ENCODE data around the gene OSBPL10. TPM values are rescaled to one million over a fixed set of nuclear protein-coding genes. Genes with fewer than 3 reads are reported as not detected.
"Not testable (repeated sequence)": the region's sequence is repeated elsewhere in the genome, so short reads cannot be mapped to it uniquely, and the experiment has no call there.

OSBPL10 gene
- total RNA-seq, 1 donor from 2014 or later = 5.3 TPM

- ATAC-seq; DNase-seq; intact Hi-C loops (cut with micrococcal nuclease): not testable (repeated sequence)
Measured at GRCh38 chr3:31995026-31995425, 14.0 kb upstream of the OSBPL10 start.

- ATAC-seq = no peak
- no peak for DNase-seq
- intact Hi-C loops (cut with micrococcal nuclease) = no loop called here
Measured at GRCh38 chr3:31993843-31994242, 12.8 kb upstream of the OSBPL10 start.

DNA sequence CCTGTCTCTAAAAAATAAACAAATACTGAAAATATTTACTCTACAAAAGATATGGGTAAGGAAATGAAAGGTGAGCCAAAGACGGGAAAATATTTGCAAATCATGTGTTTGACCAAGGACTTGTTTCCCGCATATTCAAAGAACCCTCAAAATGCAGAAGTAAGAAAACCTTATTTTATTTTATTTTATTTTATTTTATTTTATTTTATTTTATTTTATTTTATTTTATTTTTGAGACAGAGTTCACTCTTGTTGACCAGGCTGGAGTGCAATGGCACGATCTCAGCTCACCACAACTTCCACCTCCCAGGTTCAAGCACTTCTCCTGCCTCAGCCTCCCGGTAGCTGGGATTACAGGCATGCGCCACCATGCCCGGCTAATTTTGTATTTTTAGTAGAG, 11.9 kb upstream of the OSBPL10 start:
- intact Hi-C loops (cut with micrococcal nuclease); DNase-seq; ATAC-seq: not testable (repeated sequence)

DNA sequence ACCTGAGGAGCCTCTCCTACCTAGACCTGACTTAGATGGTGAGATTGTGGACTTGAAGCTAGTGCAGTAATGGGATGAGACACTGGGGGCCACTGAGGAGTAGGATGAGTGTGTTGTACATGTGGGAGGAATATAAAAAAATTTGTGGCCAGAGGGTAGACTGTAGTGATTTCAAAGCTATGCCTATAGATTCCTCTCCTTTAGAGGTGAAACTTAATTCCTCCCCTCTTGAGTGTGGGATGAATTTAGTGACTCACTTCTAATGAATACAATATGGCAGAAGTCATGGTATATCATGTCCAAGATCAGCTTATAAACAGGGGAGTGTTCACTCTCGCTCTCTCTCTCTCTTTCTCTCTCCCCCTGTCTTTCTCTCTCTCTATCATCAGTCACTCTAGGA, 7.2 kb upstream of the OSBPL10 start:
- no peak for ATAC-seq
- DNase-seq = no peak
- intact Hi-C loops (cut with micrococcal nuclease) = no loop called here

DNA sequence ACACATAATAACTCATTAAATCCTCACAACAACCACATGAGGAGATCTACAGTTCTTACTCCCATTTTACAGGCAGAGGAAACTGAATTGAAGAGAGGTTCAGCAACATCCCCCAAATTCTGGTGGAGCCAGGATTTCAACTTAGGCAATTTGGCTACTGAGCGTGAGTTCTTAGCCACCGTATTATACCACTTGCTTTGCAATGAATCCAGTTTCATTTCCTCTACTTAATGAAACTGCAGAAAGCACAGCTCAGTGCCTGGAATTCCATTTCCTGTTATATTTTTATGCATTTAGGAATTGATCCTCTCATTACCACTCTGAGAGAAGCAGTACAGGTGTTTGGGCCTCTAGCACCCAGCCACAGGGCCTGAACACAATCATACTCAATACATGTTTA, 4.8 kb upstream of the OSBPL10 start:
- intact Hi-C loops (cut with micrococcal nuclease) = no loop called here

DNA sequence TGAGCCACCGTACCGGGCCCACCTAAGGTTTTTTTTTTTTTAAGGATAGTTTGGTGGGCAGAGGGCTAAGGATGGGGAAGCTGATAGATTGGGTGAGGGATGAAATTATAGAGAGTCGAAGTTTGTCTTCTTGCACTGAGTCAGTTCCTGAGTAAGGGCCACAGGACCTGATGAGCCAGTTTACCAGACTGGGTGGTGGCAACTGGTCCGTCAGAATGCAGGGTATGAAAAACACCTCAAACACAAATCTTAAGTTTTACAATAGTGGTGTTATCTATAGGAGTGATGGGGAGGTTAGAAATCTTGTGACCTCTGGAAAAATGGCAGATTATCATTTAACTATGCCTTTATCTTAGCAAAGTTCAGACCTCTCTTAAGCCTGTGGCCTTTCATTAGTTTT, 3.3 kb upstream of the OSBPL10 start:
- ATAC-seq (no peak), DNase-seq (no peak)
- intact Hi-C loops (cut with micrococcal nuclease) = no loop called here

More for the DNA sequence above, 4.8 kb upstream of the OSBPL10 start:
- DNase-seq = no peak
- ATAC-seq = no peak

DNA sequence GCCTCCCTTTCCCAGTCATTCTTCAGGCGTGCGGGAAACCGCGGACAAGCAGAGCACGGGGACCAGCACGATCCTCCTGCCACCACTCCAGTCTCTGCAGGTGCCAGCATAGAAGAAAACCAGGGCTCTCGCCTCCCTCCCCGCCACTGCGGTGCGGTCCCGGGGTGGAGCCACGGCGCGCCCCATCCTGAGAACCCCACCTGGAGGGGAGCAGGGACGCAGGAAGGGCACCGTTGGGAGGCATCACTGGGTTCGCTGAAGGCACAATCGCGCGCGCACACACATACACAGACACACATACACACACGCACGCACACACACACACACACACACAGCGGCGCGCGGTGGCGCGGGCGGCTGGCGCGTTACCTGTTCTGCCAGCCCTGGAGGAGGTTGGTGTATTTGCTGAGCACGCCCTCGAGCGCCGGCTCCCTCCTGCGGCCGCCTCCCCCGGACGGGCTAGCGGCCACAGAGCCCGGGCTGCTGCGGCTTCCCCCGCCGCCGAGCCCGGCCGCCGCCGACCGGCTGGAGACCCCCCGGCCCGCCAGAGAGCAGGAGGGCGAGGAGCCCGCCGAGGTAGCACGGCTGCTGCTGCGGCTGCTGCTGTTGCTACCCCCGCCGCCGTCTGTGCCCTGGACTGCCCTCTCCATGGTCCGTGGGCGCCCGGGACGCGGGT, 394 bp downstream of the OSBPL10 start:
- intact Hi-C loops (cut with micrococcal nuclease) = no loop called here
- ATAC-seq = peak; percentile 61

DNA sequence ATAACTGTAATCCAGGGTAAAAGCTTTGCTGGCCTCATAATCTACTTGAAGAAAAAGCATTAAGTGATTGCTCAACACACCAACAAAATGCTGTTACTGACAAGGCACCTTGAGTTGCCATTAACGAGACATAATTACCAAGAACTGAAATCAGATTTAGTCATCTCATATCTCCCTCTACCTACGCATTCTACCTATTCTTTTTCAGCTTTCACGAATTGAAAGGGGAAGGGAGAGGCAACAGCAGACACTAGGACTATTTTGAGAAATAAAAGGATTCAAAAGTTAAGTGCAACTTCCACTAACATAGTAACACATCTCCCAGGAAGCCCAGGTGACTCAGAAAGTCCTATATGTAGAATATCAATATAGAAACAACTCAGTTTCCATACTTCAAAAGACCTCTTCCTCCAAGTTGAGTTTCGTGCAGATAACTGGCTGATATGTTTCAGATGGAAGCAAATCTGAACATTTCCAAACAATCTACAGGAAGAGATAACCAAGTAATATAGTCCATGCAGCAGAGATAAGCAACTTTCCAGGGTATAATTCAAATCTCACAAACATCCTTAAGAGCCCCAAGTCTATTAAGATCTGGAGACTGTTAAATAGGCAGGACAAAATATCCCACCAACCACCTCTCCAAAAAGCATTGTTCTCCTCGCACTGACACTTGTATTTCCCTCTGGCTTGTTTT, 1.9 kb downstream of the OSBPL10 start:
- intact Hi-C loops (cut with micrococcal nuclease) = no loop called here
- no peak for ATAC-seq
- no peak for DNase-seq

More for the DNA sequence above, 394 bp downstream of the OSBPL10 start:
- peak; percentile 66 for DNase-seq

GRCh38 chr3:31978553-31978952, 2.5 kb downstream of the OSBPL10 start:
- DNase-seq (no peak), ATAC-seq (no peak)
- intact Hi-C loops (cut with micrococcal nuclease) = no loop called here

- intact Hi-C loops (cut with micrococcal nuclease) = no loop called here
- no peak for ATAC-seq
- no peak for DNase-seq
Measured at GRCh38 chr3:31977736-31978135, 3.3 kb downstream of the OSBPL10 start.

DNA sequence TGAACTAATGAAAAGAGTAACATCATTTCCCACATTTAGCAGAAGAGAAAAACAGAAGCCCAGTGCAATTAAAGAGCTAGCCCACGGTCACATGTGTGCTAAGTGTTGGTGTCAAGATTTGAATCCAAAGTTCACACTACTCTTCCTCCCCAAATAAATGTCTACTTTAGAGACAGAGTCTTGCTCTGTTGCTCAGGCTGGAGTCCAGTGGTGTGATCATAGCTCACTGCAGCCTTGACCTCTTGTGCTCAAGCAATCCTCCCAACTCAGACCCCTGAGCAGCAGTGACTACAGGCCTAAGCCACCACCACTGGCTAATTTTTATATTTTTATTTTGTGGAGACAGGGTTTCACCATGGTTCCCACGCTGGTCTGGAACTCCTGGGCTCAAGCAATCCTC, 4.8 kb downstream of the OSBPL10 start:
- DNase-seq (no peak), ATAC-seq (no peak)
- intact Hi-C loops (cut with micrococcal nuclease) = no loop called here

DNA sequence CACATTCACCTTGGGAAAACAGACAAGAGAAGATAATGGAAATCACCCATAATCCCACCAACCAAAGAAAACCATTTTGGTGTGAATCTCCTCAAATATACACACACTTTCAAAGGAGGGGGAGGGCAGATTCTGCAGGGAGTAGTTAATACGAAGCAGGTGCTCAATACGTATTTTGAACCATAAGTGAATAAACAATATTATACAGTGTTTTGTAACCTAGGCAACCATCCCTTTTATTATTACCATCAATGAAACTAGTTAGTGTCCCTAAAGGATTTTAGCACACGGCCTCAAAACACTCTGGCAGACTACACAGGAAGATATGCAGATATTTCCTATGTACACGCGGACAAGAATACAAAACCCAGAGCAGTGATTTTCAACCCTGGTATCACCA, 6.1 kb downstream of the OSBPL10 start:
- intact Hi-C loops (cut with micrococcal nuclease) = no loop called here
- no peak for DNase-seq
- ATAC-seq = no peak

DNA sequence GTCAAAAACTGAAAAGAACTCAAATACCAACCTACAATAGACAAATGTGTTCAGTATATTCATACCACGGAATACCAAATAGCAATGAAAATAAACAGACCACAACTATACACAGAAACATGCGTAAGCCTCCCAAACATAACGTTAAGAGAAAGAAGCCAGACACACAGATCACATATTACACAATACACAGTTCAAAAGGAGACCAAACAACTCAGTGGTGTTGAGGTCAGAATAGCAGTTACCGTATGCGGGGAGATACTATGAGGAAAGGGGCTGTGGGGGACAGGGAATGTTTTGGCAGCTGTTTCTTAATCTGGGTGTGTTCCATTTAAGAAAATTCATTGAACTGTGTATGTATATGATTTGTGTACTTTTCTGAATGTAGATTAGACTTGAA, 6.6 kb downstream of the OSBPL10 start:
- intact Hi-C loops (cut with micrococcal nuclease) = no loop called here
- ATAC-seq (no peak), DNase-seq (no peak)

DNA sequence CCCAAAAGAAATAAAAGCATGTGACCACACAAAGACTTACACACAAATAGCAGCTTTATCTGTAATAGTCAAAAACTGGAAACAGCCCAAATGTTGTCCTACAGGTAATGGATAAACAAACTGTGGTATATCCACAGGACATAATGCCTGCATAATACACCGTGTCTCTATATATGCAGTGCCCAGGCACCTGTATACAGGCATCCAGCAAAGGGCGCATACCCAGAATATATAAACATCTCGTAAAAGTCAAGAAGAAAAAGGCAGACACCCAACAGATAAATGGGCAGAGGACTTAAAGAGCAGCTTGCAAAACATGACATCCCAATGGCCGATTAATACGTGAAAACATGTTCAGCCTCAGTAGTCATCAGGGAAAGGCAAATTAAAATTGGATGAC, 7.2 kb downstream of the OSBPL10 start:
- DNase-seq (no peak), ATAC-seq (no peak)
- intact Hi-C loops (cut with micrococcal nuclease) = no loop called here

DNA sequence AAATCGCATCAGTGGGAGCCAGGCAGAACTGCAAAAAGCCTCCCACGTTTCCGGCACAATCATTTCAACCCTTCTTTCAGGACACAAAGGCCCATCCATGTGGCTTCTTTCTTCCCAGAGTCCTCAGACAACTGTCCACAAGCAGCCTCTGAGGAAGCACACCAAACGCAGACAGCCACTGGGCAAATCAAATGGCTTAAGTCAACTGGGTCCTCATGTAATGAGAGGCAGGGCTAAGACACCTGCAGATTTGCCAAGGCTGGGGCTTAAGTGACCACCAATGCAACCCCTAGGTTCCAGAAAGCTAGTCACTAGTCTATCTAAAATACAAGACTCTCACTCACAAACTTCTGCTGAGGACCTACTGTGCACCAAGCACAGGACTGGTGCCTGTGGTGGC, 8.0 kb downstream of the OSBPL10 start:
- DNase-seq (no peak), ATAC-seq (no peak)
- intact Hi-C loops (cut with micrococcal nuclease) = no loop called here

- intact Hi-C loops (cut with micrococcal nuclease) = no loop called here
- ATAC-seq (no peak), DNase-seq (no peak)
Measured at GRCh38 chr3:31971607-31972006, 9.5 kb downstream of the OSBPL10 start.

DNA sequence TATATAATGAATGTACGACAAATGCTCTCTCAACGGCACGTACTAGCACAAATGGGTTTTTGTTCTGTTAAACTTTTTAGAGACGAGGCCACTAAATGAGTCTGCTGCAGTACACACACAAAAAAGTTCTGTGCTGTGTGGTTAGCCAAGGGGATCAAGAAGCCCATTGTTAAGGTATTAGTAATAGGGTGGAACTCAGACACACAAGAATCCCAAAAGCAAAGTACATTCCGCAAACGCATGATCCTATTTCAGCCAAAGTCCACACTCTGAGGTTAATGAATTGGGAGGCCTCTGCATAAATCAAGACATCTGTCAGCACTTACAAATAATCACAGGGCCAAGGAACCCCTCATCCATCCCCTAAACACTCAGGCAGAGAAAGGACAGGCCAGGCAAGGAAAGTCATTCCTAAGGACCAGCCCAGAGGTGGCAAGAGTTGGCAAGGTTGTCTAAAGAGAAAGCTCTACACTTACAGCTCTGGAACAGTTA, 12.1 kb downstream of the OSBPL10 start:
- peak; percentile 77 for ATAC-seq
- DNase-seq = no peak
- intact Hi-C loops (cut with micrococcal nuclease) = no loop called here

- peak; percentile 45 for ATAC-seq
- intact Hi-C loops (cut with micrococcal nuclease) = no loop called here
- DNase-seq = no peak
Measured at GRCh38 chr3:31968369-31968926, 12.6 kb downstream of the OSBPL10 start.

DNA sequence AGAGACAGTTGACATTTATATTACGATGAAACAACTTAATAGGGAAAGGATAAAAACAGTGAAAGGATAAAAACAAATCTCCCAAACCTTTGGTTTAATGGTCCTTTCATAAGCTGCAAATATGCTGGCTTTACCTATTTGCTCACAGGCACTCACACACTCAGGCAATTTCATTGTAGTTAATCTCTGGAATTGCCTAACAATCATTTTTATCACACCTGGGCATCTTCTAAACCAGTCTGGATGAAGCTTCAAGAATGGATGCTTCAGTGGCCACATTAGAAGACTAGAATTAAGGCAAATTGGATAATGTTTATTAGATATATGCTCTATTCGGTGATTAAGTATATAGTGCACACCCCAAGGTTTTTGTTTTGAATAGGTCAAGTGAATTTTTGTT, 13.5 kb downstream of the OSBPL10 start:
- intact Hi-C loops (cut with micrococcal nuclease) = no loop called here
- no peak for DNase-seq
- ATAC-seq = no peak

DNA sequence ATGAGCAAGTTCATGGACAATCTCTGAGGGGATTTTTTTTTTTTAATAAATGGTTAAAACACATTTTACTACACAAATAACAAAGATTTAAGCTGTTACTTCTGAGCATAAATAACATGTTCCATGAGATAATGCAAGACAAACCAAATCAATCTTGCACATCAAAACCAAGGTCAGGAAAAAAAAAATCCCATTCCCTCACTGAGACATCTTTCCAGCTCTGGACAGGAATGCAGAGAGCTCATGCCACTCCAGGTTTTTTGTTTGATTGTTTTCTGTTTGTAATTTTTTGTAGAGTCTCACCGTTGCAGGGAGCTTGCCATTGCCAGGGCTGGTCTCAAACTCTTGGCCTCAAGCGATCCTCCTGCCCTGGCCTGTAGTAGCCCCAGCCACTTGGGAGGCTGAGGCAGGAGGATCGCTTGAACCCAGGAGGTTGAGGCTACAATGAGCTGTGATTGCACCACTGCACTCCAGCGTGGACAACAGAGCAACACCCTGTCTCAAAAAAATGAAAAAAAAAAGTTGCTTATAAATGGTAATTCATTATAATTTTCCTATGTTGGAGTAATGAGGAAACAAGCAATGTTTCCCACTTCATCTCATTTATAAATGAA, 14.0 kb downstream of the OSBPL10 start:
- intact Hi-C loops (cut with micrococcal nuclease) = no loop called here
- no peak for DNase-seq
- ATAC-seq = no peak

Measured in left ventricle myocardium superior (tissue), 1 donor.